Measurements from ENCODE around the gene GSTO1.

The GSTO1 gene

DNA sequence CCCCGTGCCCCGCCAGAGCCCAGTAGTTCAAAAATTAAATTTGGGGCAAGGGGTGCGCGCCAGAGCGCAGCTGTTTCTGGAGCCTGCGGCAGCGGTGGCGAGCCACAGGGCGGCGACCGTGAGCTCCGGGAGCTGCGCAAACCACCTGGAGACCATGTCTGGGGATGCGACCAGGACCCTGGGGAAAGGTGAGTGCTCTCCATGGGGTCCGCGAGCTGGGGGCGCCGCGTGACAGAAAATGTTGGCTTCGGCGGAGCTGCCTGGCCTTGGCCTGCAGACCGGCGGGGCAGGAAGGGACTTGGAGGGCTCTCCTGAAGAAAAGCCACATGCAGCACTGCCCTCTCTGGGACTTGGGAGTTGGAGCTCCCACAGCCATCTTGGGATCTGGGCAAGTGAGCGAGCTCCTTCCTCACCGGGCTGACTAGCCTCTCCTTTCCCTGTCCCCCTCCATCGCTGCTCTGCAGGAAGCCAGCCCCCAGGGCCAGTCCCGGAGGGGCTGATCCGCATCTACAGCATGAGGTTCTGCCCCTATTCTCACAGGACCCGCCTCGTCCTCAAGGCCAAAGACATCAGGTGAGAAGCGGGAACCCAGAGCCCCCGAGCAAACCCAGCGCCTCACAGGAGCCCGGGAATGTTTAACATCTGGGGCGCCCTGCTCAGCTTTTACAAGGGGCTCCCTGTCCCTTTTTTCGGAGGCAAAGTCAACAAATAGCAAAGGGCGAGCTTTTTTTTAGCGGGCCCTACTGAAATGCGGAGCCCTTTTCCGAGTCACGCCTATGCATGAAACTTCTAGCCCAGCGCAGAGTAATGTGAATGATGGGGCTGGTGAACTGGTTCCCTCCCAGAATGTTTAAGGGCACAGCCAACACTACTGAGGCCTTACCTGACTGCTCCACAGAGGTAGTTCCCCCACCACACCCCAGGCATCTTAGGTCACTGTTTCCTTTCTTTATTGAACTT is 20.4 kb downstream of the GSTO1 start:
- peak; percentile 30 for DNase-seq (ENCODE audit: low spot score)

DNA sequence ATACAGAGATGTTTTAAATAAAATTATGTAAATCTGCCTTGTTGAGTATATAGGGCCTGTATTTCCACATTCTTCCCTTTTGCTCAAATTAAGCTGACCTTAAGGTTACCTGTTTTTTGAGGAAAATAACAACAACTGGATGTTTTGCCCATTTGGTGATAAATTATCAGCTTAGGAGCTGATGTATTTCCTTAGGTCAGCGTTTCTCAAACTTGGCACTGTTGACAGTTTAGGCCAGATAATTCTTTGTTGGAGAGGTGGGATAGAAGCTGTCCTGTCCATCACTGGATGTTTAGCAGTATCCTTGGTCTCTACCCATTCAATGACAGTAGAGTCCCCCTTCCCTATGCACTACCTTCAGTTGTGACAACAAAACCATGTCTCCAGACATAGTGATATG is 21.5 kb downstream of the GSTO1 start:
- no peak for DNase-seq (ENCODE audit: low spot score)

DNA sequence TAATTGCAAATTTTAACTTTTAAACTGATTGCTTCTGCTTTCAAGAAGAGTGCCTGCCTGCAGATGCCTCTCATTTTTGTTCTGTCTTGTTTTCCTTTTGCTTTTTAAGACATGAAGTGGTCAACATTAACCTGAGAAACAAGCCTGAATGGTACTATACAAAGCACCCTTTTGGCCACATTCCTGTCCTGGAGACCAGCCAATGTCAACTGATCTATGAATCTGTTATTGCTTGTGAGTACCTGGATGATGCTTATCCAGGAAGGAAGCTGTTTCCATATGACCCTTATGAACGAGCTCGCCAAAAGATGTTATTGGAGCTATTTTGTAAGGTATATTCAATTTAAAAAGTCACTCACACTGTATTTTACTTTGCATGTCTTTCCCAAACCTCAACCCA is 23.1 kb downstream of the GSTO1 start:
- no peak for DNase-seq (ENCODE audit: low spot score)

DNA sequence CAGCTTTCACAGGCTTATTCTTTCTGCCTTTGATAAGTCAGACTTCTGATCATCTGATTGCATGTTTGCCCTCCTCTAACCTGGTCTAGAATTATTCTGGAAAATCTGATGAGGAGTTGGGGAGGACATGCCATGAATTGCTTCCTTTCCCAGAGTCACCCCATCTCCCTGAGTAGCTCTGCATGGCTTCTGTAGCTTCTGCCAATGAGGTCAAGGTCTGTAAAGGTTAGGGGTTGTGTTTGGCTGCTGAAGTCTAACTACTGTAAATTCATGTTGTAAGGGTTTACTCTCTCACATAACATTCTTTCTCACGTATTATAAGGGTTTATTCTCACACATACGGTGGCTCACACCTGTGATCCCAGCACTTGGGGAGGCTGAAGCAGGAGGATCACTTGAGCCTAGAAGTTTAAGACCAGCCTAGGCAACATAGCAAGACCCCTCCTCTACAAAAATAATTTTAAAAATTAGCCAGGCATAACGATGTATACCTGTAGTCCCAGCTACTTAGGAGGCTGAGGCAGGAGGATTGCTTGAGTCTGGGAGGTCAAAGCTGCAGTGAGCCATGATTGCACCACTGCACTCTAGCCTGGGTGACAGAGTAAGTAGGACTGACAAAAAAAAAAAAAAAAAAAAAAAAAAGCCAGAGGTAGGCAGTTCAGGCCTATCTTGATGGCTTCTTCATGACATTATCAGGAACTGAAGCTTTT is 25.0 kb downstream of the GSTO1 start:
- DNase-seq (ENCODE audit: low spot score), result no peak

DNA sequence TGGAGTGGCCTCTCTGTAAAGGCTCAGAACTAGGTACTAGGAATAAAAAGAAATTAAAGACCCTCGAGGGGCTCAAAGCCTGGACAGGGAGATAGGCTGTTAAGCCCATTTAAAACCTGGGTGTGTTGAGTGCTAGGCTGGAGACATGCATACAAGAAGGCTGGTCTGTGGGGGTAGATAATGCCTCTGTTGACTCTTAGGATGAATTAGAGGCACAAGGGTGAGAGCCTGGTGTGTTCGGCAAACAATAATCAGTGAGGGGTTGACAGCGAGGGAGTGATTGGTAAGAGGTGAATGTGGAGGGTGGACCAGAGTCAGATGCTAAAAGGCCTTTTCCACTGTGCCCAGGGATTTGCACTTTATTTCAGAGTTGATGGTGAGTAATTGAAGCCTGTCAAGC is 27.0 kb downstream of the GSTO1 start:
- DNase-seq (ENCODE audit: low spot score), result no peak

DNA sequence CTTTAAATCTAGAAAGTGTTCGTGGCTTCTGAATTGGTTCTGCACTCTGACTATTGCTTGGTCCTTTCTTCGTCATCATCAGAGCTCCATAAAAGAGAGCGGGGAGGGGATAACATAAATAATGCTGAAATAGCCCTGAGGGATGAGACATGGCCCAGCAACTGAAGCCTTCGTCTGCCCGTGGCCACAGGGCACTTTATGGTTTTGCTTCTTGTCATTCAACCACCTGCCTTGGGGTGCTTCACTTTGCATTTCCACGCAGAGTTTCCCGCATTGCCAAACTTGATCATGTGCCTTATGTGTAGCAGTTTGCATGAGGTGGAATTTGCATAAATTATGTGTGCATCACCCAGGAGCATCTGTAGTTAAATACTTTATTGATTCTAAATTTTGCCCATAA is 30.2 kb downstream of the GSTO1 start:
- DNase-seq (ENCODE audit: low spot score), result no peak

DNA sequence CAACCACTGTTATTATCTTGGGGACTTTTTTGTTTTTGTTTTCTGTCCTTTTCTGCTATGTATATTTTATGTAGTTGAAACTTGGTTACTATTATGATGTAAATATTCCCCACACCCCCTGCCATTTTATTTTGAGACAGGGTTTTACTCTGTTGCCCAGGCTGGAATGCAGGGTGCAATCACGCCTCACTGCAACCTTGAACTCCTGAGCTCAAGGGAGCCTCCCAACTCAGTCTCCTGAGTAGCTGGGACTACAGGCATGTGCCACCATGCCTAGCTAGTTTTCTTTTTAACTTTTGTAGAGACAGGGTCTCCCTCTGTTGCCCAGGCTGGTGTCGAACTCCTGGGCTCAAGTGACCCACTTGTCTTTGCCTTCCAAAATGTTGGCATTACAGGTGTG is 32.2 kb downstream of the GSTO1 start:
- DNase-seq (ENCODE audit: low spot score), result no peak

DNA sequence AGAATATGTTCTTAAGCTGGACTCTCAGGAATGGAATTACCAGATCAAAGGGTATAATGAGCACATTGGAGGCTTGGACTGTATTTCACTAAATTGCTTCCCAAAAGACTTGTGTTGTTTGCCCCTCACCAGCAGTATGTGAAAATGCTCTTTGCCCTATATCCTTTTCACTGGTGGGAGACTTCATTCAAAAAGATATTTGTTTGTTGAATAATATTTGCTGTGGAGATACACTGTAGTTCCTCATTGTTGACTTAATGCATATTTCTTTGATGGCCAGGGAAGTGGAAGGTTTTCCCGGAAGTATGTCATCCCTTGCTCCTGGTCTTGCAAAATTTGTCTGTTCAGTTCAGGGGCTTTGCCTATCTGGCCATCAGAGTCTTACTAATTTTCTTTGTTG is 33.7 kb downstream of the GSTO1 start:
- no peak for DNase-seq (ENCODE audit: low spot score)

DNA sequence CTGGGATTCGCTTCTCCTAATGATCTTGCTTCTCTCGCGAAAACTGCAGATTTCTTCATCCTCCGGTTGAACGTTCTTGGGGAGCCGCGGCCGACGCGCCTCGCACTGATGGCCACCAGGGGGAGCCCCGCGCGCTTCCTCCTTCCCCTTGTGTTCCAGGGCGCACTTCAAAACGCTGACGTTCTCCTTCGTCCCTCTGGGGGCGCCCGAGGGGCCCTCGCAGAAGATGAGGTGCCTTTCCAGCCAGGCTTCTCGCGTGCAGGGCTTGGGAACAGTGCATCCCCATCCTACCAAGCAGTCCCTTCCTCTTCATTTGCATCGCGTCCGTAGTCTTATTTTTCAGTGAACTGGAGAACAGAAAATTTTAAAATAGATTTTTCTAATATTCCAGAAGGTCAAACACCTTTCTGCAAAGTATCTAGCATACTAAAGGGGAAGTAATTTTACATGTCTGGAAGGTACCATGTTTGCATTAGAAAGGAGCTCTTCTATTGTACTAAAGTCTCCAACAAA is 36.8 kb downstream of the GSTO1 start:
- DNase-seq (ENCODE audit: low spot score), result peak; percentile 87

DNA sequence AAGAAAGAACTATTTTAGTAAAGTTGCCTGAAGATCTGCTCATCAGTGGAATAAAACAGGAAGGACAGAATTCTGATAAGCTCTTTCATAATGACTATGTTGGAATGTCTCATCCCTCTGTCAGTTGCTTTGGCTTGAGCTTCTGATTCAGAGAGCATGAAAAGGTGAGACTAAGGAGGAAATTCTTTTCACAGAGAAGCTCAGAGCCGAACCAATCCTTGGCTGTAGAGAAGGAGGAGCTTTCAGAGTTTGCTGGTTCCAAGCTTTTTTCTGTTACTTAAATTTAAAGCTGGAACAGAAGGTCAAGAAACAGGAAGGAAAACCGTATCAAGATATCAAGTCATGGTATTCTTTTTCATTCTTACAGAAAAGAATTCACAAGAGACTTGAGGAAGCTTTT is 38.3 kb downstream of the GSTO1 start:
- no peak for DNase-seq (ENCODE audit: low spot score)

DNA sequence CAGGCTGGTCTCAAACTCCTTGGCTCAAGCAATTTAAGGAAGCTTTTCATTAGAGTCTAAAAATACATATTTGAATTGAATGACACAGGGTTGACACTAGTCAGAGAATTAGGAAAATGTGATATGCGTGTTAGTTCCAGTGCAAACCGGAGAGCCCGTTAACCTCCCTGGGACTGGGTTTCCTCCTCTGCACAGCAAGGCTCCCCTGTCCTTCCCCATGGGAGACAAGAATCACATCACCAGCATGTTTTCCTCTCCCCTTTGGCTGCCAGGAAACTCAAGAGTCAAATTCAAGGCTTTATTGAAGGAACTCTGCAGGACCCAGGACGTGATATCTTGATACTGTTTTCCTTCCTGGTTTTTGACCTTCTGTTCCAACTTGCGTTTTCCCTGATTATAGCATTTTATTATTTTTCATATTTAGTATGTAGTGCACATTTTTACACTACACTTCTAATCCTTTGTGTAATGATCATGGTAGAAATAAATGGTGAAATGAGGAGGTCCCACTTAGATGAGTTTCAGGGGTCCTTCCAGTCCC is 39.2 kb downstream of the GSTO1 start:
- no peak for DNase-seq (ENCODE audit: low spot score)

DNA sequence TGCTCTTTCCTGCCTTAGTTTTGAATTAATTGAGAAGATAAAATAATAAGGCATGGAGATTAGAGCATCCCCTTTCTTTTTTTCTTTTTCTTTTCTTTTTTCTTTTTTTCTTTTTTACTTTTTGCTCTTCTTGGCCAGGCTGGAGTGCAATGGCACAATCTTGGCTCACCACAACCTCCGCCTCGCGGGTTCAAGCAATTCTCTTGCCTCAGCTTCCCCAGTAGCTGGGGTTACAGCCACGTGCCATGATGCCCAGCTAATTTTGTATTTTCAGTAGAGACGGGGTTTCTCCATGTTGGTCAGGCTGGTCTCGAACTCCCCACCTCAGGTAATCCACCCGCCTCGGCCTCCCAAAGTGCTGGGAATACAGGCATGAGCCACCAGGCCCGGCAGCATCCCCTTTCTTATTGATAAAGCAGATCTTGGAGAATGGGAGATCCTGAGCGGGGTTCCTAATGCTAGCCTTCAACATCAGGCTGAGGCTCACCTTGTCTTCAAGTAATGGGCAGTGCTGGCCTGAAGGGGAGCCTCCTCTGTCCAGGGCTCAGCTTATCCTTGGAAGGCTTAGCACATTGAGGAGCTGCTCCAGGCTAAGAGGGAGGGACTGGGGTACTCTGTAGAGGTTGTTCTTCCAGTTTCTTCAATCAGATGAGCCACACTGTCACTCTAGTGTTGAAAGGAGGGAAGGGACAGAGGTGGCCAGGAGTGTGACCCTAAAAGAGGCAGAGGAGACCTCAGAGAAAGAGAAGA is 42.2 kb downstream of the GSTO1 start:
- no peak for DNase-seq (ENCODE audit: low spot score)

DNA sequence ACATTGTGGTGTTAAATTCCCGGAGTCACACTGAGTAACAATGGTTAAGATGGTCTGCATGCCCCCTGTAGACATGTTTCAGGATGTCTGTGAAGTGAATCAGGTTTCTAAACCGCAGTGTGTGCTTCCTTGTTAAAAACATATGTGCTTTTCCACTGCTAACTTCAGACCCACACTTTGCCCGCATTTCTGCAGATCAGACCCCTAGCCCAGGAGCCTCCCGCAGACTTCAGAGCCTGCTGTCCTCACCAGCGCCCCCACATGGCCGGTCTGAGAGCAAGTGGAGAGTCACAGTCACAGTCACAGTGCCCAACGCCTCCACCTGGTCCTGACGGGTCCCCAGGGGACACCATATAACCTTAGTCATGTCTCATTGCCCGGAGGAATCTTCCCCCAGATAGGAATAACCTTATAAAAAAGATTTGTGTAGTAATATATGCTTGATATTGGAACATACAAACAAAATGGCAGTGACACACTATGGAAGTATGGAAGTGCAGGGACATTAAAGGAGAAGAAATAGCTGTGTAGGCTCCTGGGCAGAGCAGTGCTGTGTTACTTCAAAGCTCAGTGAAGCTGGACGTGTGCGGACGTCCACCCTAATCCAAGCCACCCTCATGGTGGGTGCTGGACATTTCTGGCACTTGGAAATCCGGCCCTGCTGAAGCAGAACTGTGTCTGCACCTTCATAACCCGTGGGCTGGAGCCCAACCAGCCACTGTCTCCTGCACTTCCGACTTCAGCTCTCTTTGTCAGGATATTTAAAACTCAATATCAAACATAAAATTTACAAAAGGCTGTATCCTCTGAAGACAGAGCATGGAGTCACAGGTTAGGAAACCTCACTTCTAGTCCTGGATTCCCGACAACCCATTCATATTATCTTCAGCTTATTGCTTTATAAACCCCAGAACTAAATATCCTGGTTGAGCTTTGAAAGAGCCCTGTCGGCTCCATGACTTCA is 43.3 kb downstream of the GSTO1 start:
- DNase-seq (ENCODE audit: low spot score), result no peak

DNA sequence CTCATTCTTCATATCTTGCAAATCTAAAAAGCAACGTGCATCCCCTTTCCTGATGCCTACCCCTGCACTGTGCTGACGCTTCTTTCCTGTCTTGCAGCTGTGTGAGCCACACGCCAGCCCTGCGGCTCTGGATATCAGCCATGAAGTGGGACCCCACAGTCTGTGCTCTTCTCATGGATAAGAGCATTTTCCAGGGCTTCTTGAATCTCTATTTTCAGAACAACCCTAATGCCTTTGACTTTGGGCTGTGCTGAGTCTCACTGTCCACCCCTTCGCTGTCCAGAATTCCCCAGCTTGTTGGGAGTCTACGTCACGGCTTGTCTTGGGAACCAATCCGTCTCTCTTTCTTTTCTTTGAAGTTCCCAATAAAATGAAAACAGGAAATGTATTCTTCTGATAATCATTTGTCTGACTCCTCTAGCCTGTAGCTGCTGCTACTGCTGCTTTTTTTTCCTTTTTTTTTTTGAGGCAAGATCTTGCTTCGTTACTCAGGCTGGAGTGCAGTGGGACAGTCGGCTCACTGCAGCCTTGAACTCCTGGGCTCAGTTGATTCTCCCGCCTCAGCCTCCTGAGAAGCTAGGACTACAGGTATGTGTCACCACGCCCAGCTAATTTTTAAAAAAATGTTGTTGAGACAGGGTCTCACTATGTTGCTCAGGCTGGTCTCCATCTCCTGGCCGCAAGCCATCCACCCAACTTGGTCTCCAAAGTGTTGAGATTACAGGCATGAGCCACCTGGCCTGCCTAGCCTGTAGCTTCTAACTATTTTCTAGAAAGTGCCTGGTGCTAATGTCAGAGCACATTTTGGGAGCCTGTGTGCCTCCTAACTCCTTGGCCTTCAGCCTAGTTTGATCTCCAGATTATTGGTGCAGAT is 44.6 kb downstream of the GSTO1 start:
- no peak for DNase-seq (ENCODE audit: low spot score)

DNA sequence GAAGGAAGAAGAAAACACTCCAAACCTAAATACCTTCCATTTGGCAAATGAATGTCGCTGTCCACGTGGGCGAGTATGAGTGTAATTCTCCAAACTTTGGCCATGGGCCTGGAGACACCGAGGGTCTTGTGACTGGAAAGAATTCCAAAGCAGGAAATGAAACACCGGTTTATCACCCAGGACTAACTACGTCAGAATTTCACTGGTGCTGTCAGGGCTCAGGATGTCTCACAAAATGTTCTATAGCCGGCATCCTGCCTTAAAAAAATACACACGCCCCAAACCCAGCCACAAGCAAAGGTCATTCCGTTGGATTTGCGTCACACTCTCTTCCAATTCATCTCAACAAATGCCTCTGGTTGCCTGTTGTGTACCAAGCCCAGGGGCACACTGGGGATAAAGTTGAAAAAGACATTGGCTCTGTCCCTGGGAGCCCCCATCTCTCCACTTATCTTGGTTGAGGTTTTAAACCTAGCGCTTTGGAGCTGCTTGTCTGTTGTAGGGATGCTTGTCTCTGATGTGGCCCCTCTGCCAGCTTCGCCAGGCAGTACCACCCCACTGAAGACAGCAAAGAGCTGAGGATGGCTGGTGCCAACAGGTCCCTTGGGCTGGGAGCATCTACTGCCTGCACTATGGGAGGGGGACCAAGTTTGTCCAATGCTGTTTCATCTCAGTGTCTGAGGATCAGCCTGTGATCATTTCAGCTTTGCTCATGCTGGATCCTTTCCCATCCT is 45.5 kb downstream of the GSTO1 start:
- DNase-seq (ENCODE audit: low spot score), result no peak

DNA sequence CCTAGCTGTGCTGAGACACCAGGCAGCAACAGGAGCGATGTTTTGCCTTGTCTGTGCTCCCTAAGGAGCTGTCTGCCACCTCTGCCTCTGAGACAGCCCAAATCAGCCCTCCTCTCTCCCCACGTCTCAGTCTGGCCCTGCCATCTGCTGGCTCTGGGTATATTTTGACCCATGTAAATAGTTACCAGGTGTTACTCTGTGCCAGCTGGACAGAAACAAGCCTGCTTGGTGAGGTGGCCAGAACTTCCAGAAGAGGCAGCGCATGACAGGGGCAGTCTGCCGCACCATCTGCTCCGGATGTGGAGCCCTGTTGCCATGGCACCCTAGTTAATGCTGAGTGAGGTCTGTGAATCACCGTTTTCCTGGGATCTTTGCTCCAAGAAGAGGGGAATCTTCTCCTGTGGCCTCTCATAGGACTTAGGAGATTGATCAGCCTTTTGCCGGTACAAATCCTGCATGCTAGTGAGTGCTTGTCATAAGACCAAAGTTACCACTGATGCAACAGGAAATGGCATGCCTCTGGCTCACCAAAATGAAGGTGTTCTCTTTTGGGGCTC is 46.1 kb downstream of the GSTO1 start:
- peak; percentile 26 for DNase-seq (ENCODE audit: low spot score)

DNA sequence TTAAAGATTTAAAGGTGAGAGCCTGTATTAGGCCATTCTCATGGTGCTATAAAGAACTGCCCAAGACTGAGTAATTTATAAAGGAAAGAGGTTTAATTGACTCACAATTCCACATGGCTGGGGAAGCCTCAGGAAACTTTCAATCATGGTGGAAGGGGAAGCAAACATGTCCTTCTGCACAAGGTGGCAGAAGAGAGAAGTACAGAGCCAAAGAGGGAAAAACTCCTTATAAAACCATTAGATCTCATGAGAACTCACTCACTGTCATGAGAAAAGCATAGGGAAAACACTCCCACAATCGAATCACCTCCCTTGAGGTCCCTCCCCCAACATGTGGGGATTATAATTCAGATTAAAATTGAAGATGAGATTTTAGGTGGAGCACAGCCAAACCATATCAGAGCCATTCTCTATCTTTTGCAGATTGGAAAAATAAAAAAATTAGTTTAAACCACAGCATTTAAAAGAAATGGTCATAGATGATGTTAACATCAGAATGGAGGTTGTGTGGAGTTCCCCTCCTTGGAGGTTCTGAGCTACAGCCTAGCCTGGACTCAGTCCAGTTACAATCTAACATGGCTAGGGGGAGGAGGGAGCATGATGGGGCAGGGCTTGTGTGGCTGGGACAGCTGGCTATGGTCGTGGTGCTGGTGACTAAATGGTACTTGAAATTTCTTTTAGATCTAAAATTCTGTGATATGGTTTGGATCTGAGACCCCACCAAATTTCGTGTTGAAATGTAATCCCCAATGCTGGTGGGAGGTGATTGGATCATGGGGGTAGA is 47.4 kb downstream of the GSTO1 start:
- DNase-seq (ENCODE audit: low spot score), result no peak

Data from CD4-positive, alpha-beta T cell treated with Interleukin-15 for 4 hours (primary cell).